ENCODE results near the gene ZNF267.
"Not testable (repeated sequence)": the region's sequence is repeated elsewhere in the genome, so short reads cannot be mapped to it uniquely, and the experiment has no call there.

The ZNF267 gene

GRCh38 chr16:31873556-31874365 lies at the start of gene ZNF267:
Gene ZNF267 (plus strand): TSS chr16:31873807. CDS start chr16:31873967, 160 bp downstream.
- peak; percentile 86 to 87 for DNase-seq

GRCh38 chr16:31833047-31833446 lies 40.6 kb upstream of the ZNF267 start:
- DNase-seq = no peak

GRCh38 chr16:31836396-31836795 lies 37.2 kb upstream of the ZNF267 start:
- not testable (repeated sequence) for DNase-seq

DNA sequence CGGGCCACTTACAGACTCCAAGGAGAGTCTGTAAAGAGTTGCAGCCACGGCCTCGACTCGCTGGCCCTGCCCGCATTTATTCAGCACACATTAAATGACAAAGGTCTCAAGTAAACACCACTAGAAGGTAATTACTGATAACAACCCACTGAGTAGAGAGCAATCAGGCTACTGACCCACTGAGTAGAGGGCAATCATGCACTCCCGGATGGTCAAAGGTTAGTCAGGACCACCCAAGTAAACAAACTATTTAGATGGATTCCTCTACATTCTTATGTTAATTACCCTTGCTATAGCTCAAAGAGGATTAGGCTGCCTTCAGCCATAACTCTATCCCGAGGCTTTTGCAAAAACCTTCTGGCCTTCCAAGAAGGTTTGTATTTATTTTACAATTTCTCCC lies 30.7 kb upstream of the ZNF267 start:
- DNase-seq = no peak

- DNase-seq = not testable (repeated sequence)
Observed at GRCh38 chr16:31848572-31848971, 25.0 kb upstream of the ZNF267 start.

DNA sequence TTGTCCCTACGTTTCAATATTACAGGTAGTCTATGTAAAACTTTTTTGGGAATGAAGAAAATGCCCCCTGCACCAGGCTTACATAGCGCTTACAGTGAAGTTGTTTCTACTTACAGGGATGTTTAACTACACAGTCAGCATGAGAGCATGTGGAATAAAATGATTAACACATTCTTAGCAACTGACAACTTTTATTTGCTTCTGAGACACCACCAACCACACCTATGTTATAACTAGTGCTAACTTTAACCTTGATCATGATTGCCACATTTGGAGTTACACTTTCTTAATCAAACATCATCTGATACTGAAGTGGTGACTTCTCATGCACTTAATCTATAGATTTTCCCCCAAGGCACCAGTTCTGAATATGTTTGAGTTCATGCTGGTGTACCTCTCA lies 20.3 kb upstream of the ZNF267 start:
- DNase-seq = no peak

DNA sequence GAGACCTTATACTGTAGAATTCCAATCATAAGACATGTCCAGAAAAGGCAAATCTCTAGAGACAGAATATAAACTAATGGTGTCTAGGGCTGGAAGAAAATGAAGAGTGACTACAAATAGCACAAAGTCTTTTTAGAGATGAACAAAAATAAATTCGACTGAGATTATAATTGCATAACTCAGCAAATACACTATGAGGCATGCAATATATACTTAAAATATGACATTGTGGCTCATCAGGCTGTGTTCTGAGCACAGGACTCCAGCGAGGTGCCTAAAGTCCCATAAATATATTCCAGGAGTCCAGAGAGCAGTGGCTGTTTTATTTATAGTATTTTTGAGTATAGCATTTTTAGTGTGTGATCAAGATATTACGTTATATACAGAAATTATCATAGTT lies 13.1 kb upstream of the ZNF267 start:
- DNase-seq = no peak

GRCh38 chr16:31861455-31861854 lies 12.2 kb upstream of the ZNF267 start:
- no peak for DNase-seq

DNA sequence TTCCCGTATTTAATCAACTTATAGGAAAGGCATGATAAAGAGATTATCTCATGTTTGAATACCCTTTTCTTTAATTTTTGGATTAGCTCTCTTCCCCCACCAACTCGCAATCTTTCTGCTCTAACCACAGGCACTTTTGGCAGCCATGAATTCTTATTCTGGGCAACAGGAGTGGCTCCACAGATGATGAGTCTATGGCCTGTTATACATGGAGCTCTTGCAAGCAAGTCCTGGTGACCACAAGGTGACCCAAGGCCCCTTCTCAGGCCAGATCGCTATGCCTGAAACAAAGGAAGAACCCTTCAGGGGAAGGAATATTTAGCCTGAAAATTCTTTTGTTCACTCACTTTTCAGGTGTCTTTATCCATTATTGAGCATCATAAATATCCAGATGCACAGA lies 10.8 kb upstream of the ZNF267 start:
- no peak for DNase-seq

DNA sequence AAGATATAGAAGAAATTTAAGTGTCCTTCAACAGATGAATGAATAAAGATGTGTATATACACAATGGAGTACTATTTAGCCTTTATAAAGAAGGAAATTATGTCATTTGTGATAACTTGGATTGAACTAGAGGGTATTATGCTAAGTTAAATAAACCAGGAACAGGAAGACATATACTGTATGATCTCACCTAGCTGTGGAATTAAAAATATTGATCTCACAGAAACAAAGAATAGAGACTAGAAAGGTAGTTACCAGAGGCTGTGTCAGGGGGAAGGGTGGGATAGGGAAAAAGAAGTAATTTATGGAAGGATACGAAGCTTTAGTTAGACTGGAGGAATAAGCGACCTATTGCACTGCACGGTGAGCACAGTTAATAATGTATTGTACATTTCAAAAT lies 5.4 kb upstream of the ZNF267 start:
- DNase-seq = no peak

GRCh38 chr16:31868691-31869167 lies 4.9 kb upstream of the ZNF267 start:
- peak; percentile 79 to 87 for DNase-seq

DNA sequence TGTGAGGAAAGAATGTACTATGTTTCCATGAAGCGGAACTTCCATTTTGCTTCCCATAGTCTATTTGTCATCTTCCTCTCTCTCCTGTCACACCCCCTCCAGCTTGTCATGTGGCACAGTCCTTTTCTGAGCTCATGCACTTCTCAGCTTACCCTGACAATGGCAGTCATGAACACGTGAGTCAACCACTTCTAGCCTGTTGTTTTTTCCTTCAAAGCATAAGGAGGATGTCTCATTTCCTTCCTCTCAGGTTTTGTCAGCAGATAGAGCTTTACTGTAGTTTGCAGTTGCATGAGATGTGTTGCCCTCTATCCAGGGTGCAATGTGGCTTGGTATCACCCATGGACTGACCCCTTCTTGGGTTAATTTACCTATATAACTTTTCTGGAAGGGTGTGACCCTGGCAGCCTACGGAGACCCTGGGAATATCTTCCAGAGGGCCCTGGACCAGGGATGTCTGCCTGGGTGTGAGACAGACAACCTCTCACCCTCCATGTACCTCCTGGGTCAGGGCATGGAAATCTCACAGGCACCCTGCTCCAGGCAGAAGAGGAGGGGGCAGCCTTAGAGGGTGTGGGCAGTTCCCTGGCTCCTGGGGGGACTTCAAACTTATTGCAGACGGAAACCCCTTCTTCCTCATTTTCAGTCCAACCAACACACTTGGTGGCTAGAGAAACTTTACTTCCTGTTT lies 4.0 kb upstream of the ZNF267 start:
- peak; percentile 50 to 58 for DNase-seq

GRCh38 chr16:31870809-31871208 lies 2.8 kb upstream of the ZNF267 start:
- DNase-seq = no peak

GRCh38 chr16:31871510-31871909 lies 2.1 kb upstream of the ZNF267 start:
- no peak for DNase-seq

DNA sequence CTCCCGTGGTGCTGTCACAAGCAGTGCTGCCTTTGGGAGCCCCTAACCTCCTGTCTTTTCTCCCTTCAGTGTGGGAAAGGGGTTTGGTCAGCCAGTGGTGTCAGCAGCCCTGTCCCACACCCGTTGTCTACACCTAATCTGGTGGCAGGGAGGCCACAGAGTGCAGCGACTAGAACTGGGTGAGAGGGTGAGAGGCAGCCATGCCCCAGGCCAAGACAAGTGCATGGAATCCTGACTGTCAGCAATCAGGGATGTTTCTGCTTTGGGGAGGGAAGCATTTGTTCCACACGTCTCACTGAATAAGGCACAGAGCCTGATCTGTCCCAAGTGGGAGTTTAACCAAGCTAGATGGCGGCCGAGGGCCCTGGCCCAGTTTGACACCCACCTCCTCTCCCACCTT lies 1.4 kb upstream of the ZNF267 start:
- DNase-seq = no peak

DNA sequence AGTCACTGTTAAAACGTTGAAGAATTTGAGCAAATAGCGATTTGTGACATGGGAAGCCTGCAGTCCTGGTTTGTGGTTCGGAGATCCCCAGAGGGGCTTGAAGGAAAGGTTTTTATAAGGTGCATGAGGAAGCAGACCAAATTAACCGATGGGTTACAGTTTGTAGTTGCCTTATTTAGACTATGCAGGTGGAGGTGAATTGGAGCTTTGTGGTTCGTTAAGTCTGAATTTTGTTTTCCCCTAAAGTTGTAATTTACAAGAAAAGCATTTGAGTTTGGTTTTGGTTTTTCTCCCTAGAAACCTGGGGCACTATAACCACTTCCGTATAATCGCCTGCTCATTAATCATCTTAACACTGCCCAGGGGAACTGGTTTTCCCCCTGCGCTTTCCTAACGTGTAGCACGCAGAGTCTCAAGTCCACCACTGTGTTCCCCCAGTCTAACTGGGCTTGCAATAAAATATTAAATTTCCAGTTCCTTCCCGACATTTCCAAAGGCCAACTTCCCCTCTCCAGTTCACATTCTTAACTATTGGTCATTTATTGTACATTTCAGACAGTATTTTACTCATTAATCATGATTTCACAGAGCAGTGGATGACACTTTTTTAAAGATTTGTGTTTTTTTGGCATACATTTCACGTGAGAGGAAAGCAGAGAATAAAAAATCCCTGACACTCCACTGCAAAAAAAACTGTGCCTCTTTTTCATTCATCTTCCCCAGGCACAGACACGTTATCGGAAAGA lies 932 bp downstream of the ZNF267 start:
- no peak for DNase-seq

DNA sequence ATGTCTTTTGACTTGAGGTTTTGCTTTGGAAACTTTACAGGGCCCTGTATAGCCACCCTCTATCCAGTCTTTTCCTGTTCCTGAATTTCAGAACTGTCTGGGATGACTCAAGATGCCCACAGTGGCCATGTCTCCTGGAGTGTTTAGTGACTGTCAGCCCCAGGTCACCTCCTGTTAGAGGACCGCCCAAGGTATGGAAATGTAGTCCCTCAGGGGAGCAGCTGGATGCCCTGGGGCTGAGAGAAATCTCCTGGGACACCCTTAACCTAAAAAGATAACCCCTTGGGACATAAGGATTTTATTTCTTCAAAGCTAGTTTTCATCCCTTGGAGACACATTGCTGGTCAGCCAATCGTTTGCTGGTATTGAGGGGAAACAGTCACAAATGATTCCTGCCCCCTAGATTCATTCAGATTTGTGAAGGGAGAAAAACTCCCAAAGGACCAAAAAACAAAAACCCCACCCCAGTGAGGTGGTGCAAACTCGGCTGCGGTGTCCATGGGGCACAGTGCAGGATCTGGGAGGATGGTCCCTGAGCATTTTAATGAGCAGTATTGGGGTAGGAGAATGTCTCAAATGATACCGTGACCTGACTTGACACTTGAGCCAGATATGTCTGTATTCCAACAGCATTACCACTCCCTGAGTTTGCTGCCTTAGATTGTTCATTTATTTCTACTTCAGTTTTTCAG lies 1.7 kb downstream of the ZNF267 start:
- DNase-seq = no peak

GRCh38 chr16:31875928-31876547 lies 2.4 kb downstream of the ZNF267 start:
- DNase-seq = no peak

DNA sequence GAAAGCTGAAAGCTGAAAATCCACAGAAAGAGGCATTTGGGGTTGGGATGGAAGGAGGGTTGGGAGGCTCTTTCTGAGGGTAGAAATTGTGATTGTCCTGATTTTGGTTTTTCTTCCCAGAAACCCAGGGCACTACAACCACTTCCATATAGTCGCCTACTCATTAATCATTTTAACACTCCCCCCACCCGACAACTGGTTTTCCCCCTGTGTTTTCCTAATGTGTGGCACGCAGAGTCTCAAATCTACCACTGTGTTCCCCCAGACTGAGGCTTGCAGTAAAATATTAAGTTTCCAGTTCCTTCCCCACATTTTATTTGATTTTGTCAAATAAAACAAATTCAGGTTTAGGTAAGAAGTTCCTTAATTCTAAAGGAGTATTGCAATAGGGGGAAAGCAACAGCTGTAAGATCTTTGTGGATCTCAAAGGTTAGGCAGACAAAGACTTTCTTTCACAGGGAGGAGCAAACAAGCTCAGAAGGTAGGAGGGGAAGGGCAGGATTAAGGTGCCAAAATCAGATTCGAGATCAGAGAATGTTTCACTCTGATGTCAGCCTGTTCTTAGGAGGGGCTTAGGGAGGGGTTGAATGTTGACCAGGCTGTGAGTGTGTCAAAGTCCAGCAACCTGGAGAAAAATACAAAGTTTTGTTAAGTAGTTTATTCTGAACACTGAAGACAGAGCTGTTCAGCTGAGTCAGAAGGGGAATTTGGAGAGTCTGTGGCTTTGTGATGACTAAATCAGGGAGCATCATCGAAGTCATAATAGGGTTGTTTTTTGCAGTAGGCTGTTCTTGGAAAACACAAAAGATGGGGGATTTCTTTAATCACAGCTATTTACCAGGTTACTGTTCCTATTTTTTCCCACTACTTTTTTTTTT lies 3.6 kb downstream of the ZNF267 start:
- peak in 1 of 2 donors; percentile 29 for DNase-seq

DNA sequence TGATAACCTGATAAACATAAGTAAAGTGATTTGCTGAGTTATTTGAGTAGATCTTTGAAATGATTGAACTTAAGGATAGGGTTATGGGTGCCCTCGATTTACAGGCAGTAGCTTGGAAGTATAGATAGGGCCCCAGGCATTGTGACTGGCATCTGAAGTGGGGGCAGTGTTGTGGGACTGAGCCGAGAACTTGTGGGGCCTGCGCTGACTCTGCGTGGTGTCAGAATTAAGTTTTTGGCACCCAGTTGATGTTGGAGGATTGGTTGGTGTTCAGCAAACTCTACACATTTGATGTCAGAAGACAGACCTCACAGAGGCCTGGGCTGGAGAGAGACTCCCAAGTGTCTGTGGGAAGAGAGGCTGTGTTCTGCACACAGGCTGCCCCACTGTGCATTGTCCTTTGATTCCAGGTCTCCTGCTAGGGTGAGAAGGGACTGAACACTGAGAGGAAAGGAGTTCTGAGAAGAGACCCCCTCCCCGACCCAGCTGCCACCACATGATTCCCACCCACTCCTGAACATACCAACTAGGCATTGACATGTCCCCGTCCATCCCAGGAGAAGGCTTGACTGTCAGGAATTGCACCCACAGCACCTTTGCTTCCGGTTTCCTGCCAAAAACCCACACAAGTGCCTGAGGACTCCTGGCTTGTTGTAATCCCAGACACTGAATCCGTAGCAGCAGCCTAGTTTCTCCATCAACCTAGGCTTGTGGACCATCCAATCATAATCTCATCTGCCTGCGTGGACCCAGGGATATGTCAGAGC lies 4.5 kb downstream of the ZNF267 start:
- no peak for DNase-seq

DNA sequence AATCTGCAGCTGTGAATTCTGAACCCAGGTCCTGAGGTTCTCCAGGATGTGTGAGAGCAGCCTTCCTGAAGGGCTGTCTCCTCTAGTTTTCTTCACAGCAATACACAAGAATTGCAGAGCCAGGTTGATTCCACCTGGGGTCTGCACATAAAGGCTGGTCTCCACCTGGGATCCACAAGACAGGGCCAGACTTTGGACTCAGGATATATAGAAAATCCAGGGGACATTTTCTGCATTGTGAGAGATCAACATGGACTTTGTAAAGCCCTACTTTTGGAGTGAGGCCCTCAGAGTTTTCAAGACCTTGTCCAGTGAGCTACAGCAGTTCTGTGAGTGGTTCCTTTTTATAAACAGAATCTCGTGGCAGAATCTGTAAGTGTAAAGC lies 6.3 kb downstream of the ZNF267 start:
- no peak for DNase-seq

Measured in stimulated activated CD4-positive, alpha-beta T cell treated with anti-CD3 and anti-CD28 coated beads, Interleukin-2, amount 100 ng/mL, for 48 hours (primary cell).